Left kidney (tissue), 2 donors: Measurements from ENCODE around the gene C2CD2L. TPM values are rescaled to one million over a fixed set of nuclear protein-coding genes. Genes with fewer than 3 reads are reported as not detected.
"Not testable (repeated sequence)": the region's sequence is repeated elsewhere in the genome, so short reads cannot be mapped to it uniquely, and the experiment has no call there.

Source experiments
- DNase-seq: peaks from one replicate; pipeline ENCODE4 v3.0.0-alpha.2; 2013
- polyA plus RNA-seq: library from polyadenylated mRNA; unstranded; fragments of 120-200 nt; gene quantifications from one replicate; pipeline ENCODE4 v1.2.1, GENCODE V29; 2013; ENCODE audit not compliant: insufficient read length

The C2CD2L gene
- polyA plus RNA-seq, 1 donor: 11.1 TPM

- DNase-seq: no peak
Observed at GRCh38 chr11:119114351-119114750, 7.2 kb downstream of the C2CD2L start.

- no peak for DNase-seq
Observed at GRCh38 chr11:119115484-119116234, 8.5 kb downstream of the C2CD2L start.

- DNase-seq: no peak
Observed at GRCh38 chr11:119116235-119116594, 9.1 kb downstream of the C2CD2L start.

- no peak for DNase-seq
Observed at GRCh38 chr11:119116601-119117000, 9.5 kb downstream of the C2CD2L start.

DNA sequence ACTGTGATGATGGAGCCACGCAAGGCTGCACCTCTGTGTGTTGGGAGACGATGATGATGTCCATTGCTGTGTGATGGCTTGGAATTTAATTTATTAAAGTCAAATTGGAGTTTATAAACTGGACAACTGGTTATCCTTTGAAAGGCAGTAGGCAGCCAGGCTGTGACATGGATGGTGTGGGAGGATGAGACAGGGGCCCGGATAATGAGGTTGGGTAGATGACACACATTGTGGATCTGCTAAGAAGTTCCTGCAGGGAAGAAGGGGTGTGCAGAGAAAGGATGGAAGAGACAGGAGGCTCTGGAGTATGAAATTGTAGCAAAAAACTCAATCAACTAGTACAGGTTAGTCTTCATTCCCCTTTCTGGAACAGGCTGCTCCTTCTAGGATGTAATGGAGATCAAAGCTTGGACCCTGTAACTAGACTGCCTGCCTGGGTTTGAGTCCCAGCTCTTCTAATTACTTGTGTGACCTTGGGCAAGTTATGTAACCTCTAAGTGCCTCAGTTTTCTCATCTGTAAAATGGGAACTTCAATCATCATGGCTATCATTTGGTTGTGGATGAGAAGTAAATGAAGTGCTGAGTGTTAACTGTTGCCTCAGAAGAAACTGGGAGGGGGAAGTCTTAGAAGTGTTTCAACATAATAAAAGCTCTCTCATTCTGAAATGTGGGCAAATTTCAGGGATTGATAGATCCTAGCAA is 10.0 kb downstream of the C2CD2L start:
- DNase-seq: no peak

DNA sequence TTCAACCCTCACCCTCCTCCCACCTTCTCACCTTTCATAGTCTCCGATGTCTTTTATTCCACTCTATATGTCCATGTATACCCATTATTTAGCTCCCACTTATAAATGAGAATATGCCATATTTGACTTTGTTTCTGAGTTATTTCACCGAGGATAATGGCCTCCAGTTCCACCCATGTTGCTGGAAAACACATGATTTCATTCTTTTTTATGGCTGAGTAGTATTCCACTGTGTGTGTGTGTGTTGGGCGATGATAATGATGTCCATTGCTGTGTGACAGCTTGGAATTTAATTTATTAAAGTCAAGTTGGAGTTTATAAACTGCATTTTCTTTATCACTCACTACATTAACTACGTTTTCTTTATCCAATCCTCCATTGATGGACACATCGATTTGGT is 11.1 kb downstream of the C2CD2L start:
- DNase-seq: no peak

GRCh38 chr11:119118946-119119345 is 11.8 kb downstream of the C2CD2L start:
- DNase-seq: no peak

DNA sequence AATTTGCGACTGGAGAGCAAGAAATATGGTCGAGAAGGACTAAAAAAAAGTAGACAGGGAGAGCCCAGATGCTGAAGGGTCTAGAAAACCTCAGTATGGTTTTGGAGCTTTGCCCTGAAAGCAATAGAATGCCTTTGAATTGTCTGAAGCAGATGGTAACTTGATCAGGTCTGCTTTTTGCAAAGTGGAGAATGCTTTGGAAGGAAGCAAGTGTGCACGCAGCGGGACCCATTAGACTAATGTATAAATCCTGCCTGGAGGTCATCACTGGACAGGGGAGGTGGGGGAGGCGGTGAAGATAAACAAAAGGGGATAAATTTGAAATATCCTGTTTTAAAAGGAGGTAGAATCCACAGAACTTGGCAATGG is 13.5 kb downstream of the C2CD2L start:
- peak; percentile 66 for DNase-seq

DNA sequence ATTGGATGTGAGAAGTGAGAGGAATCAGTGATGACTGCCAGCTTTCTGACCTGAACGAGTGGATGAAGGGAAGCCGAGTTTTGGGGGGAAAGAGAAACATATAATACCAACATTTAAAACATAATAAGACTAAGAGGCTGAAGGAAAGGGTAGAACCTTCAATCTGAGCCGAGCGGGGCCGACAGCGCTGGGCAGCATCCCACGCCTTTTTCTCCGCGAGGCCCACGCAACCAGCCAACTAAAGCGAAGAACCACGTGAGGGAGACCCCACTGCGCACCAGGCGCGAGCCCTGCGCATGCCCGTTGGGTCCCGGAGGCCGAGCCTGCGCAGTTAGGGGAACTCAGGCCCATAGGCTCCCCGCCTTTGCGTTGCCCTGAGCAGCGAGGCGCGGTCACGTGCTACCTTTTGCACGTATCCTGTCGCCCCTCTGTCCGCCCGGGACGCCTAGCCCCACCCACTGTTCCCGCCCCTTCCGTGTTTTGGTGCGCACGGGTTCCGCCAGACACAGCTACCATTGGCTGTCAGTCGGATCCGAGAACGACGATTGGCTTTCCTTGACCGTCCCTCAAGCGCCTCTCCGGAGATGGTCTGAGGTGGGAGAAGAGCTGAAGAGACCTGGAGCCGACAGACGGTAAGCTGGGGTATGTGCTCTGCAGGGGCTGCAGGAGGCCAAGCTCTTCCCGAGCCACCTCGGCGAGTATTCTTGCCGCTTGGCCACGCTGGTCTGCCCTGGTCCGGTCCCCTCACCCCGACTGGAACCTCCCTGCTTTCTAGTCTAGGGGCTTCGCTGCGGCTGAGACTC is 14.1 kb downstream of the C2CD2L start, which contains the start of gene HINFP:
Gene HINFP (plus strand): TSS at position 573 of the 803 bp plus-strand sequence. CDS start 5,365 bp downstream, outside the sequence.
- DNase-seq: peak; percentile 98

- DNase-seq: no peak
Observed at GRCh38 chr11:119121811-119122124, 14.6 kb downstream of the C2CD2L start.

GRCh38 chr11:119125821-119126220 is 18.7 kb downstream of the C2CD2L start:
- no peak for DNase-seq

DNA sequence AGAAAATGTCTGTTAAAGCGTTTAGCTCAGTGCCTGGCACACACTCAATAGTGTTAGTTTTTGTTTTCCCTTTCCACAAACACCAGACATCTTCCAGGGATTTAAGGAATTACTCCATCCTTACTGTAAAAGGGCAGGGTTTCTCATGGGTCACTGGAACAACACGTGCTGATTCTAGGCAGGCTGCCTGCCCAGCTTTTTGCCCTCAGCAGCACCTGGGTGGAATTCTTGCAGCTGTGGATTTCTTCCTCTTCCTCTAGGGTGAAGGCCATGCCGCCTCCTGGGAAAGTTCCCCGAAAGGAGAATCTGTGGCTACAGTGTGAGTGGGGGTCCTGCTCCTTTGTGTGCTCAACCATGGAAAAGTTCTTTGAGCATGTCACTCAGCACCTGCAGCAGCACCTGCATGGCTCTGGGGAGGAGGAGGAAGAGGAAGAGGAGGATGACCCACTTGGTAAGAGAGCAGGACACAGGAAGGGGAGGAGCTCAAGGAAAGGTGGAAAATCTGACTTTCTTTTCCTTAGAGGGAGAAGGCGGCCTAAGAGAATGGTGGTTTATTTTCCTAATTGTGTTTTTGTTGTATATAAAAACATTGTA is 19.6 kb downstream of the C2CD2L start:
- no peak for DNase-seq

DNA sequence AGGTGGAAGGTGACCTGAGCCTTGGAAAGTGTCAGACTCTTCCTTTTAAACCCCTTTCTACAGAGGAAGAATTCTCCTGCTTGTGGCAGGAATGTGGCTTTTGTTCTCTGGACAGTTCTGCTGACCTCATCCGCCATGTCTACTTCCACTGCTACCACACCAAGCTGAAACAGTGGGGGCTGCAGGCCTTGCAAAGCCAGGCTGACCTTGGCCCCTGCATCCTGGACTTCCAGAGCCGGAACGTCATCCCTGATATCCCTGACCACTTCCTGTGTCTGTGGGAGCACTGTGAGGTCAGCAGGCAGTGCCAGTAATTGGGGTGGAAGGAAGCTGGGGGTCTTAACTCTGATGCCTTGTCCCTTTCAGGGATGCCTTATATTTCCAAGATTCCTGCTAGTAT is 23.5 kb downstream of the C2CD2L start:
- no peak for DNase-seq

- DNase-seq: no peak
Observed at GRCh38 chr11:119134389-119134978, 27.3 kb downstream of the C2CD2L start.

- DNase-seq: not testable (repeated sequence)
Observed at GRCh38 chr11:119139276-119139675, 32.1 kb downstream of the C2CD2L start.

DNA sequence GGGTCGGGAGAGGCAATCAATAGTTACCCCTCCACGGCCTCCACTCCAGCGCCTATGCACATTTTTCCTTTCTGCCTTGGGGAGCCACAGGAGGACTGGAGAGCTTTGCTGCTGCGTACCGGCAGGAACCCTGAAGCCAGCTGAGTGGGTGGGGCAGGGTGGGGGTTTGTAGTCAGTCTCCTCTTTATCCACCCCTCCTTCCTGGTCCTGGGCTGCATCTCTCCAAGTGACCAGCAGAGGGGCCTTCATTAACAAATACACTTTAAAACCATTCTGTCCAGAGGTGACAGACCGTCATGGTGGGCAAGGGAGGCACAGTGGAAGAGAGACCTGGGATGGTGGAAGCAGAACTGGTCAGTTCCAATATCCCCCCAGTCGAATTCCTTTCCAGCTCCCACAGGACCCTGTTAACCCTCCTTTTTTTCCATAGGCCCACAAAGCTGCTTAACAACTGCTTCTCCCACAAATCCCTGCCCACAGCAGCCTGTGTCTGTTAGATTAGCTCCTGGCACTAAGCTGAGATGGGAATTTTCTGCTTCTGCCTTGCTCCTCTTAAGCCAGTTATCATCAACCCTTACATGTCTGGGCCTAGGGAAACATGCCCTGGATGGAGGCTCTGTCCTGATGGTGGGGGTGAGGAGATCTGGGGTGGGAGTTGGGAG is 37.8 kb downstream of the C2CD2L start:
- DNase-seq: peak; percentile 46

- DNase-seq: no peak
Observed at GRCh38 chr11:119145551-119145950, 38.4 kb downstream of the C2CD2L start.

DNA sequence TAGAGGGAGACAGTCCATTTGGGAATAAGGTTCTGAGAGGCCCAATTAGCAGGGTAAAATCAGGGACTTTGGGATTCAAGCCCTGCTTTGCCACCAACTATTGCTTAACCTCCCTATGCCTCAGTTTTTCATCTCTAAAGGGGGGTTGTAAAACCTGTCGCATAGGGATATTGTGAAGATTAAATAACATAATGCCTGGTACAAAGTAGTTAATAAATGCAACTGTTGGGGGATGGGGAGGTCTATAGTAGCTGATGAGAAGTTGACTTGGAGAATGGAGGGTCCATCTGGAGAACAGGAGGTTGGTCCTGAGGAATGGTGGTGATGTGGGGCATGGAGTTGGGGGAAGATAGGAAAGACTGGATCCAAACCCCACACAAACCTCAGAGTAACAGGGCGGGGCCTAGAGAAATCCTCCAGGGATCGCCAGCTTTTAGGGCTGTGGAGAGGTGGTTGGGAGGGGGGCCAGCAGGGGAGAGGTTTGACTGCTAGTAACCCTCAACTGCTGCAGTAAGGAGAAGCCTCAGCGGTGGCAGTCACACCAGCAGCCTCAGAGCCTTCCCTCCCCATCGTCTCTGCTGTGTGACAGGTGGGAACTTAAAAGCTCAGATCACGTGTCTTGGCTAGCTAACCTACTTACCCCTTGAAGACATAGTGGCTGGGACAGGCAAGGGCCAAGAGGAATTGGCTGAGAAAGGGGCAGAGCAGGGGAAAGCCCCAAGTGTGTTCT is 40.6 kb downstream of the C2CD2L start:
- no peak for DNase-seq

GRCh38 chr11:119148720-119149017 is 41.5 kb downstream of the C2CD2L start:
- DNase-seq: no peak

GRCh38 chr11:119149018-119149785 is 42.1 kb downstream of the C2CD2L start, which contains the start of gene ABCG4:
ABCG4 (plus strand) TSS chr11:119149052; CDS start chr11:119149966, 914 bp downstream.
- no peak for DNase-seq
